ENCODE results near the gene TRPV5.

- TF ChIP-seq CTCF (IDR thresholded peaks at IDR 0.05; ENCODE audit: low read depth, low read length, missing input control) (no peak), JUND (IDR thresholded peaks at IDR 0.05) (no peak)
Measured at GRCh38 chr7:142925413-142925812, 8.1 kb downstream of the TRPV5 start.

Data from liver (tissue), 3 donors.